Erythroblast (primary cell): ENCODE measurements around the gene GPHB5.

Source experiments
- GATA1 ChIP-seq: IDR thresholded peaks from 2 replicates; pipeline ENCODE4 v1.6.1; 2011; ENCODE audit warnings: low read depth, mild to moderate bottlenecking, control low read depth, low read length, moderate library complexity
- POLR2A ChIP-seq: IDR thresholded peaks from 2 replicates; pipeline ENCODE4 v1.6.1; 2011; ENCODE audit warnings: mild to moderate bottlenecking, low read length

DNA sequence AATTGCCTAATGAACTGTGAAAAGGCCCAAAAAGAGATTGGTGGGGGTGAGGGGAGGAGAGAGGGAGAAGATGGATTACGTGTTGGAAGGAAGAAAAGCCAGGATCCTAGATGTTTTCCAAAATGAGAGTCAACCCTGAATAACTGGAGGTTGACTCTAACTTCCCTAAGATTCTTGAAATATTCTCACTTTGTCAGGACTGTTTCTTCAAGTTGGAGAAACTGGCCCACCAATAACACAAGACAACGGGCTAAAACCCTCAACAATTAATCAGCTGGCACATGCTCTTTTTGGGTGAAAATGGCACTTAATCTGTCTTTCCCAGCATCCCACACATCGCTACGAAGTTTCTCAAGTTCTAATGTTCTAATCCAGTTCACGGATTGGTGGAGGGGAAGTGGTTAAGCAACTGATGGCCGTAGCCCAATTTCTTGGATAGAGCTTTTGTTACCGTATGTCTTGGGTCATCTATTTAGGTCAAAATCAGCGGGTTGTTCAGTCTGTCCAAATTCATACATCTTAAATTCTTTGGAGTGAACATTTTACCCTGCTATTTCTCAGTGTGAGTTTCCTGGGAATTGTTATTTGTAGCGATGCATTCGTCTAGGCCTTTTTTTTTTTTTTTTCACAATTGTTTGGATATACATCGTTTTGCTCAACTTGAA is 49.0 kb downstream of the GPHB5 start:
- TF ChIP-seq POLR2A, result no peak
- no peak for TF ChIP-seq GATA1
